Islet of Langerhans (tissue), 1 donor: ENCODE measurements around the gene TRAF2.

Source experiments
- FAIRE-seq: peaks from one replicate; lab custom pipeline; 2011; peaks lifted over from hg19 to GRCh38; lab: Jason Lieb, UNC

Gene TRAF2

DNA sequence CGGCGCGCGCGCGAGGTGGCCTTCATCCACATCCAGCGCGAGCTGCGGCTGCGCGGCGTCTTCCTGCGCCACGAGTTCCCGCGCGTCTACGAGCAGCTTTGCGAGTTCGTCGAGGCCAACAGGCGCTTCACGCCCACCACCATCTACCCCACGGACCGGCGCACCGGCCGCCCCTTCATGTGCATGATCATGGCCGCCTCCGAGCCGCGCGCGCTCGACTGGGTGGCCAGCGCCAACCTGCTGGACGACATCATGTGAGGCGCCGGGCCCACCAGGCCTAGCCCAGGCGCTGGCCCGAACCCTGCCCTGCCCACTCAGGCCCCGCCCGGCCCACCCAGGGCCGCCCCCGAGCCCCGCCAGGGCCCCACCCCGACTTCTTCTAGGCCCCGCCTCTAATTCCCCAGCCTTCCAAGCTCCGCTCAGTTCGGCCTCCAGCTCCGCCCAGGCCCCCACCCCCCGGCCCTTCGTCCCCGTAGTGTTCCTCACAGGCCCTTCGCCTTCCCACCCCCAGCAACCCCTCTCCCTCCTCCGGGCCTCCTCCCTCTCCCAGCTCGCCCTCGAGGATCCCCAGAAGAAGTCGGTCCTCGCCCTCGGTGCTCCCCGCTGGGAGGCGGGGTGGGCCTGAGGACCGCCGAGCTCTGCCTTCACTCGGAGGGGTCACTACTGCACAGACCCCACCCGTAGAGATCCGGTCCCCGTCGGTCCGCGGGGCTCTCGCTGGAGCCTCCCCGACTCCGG lies 39.1 kb upstream of the TRAF2 start:
- no peak for FAIRE-seq

- FAIRE-seq = no peak
Measured at GRCh38 chr9:136847826-136848392, 38.4 kb upstream of the TRAF2 start.

DNA sequence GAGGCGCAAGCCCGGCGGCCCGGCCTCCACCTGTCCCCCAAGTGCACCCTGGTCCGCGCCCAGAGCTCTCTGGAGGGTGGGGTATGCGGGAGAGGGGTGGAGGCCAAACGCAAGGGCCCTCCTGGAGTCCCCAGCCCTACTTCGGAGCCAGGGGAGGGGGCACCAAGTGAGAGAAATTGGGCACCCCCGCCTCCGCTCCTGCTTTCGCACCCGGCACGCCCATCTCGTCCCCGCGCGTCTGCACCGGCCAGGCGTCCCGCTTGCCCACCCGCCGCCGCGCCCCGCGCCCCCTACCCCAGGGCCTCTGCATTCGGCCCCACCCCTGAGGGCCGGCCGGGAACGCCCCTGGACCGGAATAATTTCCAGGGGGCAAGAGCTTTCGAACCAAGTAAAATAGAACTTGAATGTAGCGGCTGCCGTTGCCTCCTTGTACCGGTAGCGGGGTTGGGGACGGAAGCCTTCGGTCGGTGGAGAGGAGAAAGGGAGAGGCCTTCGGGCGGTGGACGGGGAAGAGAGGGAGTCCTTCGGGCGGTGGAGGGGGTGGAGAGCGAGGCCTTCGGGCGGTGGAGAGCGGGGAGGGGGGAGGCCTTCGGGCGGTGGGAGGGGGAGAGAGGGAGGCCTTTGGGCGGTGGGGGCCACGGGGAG lies 37.8 kb upstream of the TRAF2 start:
- FAIRE-seq = no peak

DNA sequence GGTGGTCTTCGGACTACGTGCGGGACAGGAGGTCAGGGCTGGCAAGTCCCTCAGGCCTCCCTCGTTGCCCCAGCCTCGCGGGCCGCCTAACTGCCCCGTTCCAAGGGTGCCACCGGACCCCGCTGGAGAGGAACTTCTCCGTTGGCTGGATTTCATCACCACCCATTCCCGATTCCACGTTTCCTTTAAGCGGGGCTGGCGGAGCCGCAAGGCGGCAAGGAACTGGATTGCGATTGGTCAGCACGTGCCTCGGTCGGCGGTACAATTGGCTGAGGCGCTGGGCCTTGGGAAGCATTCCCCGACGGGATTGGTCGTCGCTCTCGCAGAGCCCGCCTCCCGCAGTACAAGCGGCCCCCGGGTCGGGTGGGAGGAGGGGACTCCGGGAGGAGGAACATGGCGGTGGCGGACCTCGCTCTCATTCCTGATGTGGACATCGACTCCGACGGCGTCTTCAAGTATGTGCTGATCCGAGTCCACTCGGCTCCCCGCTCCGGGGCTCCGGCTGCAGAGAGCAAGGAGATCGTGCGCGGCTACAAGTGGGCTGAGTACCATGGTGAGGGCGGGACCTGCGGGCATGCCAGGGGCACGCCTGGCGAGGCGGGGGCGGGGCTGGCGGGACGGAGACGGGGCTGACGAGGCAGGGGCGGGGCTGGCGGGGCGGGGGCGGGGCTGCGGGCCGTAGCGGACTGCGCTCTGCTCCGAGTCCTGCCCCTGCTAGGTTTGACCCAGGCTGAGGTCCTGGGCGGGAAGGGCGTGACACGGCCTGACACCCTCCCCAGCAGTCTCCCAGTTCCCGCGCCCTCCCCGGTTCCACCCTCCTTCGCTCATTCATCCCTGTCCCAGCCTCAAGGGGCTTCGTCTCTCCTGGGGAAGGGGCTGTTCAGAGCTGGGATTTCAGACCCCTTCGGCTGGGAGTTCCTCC lies 37.0 kb upstream of the TRAF2 start, which contains the start of gene PHPT1:
PHPT1 (plus strand) TSS at position 372 of the 922 bp plus-strand sequence; CDS start at position 394, 22 bp downstream.
- peak; percentile 98 for FAIRE-seq

DNA sequence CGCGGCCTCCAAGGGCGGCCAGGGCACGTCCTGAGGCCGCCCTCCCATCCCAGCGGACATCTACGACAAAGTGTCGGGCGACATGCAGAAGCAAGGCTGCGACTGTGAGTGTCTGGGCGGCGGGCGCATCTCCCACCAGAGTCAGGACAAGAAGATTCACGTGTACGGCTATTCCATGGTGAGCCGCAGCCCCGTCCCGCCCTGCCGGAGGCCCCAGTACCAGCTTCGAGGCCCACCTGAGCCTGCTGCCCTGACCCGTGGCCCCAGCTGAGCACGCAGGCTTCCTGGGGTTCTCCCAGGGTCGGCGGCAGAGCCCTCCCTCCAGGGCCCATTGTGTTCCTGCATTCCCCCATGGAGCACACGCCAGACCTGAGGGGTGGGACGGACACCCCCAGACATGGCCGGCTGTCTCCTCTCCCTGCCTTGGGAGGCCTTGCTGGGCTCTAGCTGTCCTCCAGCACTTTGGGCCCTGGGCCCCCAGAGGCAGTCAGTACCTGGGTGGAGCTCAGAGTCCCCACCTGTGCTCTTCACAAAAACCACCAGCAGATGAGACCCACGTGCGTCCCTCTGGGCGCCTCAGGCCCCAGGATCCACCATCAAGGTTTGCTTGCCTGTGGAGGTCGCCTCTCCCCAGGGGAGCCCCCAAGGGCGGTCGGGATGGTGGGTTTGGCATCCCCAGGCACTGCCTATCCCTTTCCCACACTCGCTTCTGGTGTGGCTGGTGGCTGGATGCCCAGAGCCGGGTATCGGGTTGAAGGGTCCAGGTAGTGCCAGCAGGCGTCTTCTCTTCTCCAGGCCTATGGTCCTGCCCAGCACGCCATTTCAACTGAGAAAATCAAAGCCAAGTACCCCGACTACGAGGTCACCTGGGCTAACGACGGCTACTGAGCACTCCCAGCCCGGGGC lies 36.1 kb upstream of the TRAF2 start:
- no peak for FAIRE-seq

DNA sequence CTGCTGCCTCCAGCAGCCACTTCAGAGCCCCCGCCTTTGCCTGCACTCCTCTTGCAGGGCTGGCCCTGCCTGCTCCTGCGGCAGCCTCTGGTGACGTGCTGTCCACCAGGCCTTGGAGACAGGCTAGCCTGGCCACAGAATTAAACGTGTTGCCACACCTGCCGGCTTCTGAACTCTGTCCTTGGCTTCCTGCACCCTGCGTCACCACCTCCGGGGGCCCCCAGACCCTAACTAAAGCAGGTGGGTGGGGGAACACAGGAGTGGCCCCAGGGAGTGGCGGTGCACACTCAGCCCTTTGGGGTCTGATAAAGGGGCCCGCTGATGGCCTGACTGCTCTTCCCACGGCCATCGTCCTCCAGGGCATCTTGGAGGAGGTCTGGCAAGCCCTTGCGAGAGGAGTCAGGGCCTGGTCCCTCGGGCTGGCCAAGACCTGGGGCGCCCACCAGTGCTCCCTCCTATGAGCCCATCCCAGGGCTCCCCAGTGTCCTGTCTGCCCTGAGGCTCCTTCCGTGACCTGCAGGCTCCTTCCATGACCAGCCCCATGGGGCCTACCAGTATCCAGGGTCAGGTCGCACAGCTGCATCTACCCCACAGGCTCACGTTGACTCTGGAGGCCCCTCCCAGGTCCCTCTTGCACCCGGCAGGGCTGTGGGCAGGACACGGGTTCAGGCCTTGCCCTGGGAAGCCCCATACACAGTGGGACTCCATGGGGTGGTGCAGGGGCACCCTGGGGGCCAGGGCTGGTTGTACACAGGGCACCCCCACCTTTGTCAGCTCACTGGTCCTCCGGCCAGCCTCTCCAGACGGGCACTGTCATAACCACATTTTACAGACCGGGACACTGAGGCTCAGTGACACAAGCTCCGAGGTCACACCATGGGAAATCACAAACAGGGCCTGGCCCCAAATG lies 35.2 kb upstream of the TRAF2 start:
- no peak for FAIRE-seq

GRCh38 chr9:136851941-136852663 lies 34.2 kb upstream of the TRAF2 start, which contains the start of gene MAMDC4:
Gene MAMDC4, plus strand, starts transcription at chr9:136852346. Its CDS starts 71 bp downstream, at chr9:136852417.
- FAIRE-seq = no peak

DNA sequence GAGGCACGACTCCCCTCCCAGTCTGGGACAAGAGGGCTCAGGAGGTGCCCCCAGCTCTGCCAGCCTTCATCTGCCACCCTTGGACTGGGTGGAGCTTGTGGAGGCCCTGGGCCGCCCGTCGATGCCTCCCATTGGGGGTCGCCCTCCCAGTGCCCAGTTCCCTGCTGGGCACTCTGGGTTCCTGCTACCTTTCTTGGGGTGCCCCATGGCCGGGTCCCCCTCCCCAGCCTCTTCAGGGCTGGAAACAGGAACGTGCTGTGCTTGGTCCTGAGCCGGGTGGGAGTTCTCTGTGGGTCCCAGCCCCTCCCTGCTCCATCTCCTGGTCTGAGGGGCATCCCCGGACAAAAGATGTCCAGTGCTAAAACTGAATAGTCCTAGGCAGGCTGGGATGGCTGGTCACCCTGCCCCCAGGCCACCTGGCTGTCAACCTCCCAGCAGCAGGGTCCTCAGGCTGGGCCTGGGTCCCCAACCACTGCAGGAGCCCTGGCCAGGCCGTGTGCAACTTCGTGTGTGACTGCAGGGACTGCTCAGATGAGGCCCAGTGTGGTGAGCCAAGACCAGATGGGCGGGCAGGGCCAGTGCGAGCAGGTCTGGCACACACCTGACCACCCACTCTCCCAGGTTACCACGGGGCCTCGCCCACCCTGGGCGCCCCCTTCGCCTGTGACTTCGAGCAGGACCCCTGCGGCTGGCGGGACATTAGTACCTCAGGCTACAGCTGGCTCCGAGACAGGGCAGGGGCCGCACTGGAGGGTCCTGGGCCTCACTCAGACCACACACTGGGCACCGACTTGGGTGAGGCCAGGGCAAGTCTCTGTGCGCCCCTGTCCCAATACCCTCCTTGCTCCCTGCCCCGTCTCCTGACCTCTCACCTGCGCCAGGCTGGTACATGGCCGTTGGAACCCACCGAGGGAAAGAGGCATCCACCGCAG lies 33.4 kb upstream of the TRAF2 start:
- no peak for FAIRE-seq

DNA sequence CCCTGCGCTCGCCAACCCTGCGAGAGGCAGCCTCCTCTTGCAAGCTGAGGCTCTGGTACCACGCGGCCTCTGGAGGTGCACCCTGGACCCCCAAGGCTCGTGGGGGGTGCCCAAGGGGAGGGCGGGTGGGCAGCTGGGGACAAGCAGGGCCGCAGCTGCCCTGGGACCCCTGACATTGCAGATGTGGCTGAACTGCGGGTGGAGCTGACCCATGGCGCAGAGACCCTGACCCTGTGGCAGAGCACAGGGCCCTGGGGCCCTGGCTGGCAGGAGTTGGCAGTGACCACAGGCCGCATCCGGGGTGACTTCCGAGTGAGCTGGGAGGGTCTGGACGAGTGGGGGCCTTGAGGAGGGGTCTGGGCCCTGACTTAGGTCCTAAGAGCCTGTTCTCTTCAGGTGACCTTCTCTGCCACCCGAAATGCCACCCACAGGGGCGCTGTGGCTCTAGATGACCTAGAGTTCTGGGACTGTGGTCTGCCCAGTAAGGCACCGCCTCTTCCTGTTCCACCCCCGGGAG lies 32.7 kb upstream of the TRAF2 start:
- FAIRE-seq = no peak

DNA sequence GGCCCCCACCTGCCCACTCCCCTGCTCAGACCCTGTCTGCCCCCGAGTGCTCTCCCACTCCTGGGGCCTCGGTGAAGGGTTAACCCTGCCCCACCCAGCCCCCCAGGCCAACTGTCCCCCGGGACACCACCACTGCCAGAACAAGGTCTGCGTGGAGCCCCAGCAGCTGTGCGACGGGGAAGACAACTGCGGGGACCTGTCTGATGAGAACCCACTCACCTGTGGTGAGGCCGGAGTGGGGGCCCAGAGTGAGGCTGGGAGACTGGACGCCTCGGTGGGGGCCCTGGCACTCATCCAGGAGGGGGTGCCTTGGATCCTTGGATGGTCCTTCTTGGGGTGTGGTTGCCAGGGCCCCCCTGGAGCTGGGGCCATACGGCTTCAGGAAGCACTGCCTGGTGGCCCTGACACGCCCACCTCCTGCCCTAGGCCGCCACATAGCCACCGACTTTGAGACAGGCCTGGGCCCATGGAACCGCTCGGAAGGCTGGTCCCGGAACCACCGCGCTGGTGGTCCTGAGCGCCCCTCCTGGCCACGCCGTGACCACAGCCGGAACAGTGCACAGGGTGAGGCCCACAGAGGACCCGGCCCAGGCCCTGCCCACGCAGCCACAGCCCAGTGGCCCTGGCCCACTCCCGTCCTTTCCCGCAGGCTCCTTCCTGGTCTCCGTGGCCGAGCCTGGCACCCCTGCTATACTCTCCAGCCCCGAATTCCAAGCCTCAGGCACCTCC lies 32.0 kb upstream of the TRAF2 start:
- no peak for FAIRE-seq

- no peak for FAIRE-seq
Measured at GRCh38 chr9:136854842-136855460, 31.4 kb upstream of the TRAF2 start.

GRCh38 chr9:136855461-136856078 lies 30.7 kb upstream of the TRAF2 start:
- no peak for FAIRE-seq

GRCh38 chr9:136856079-136856476 lies 30.2 kb upstream of the TRAF2 start:
- FAIRE-seq = no peak

DNA sequence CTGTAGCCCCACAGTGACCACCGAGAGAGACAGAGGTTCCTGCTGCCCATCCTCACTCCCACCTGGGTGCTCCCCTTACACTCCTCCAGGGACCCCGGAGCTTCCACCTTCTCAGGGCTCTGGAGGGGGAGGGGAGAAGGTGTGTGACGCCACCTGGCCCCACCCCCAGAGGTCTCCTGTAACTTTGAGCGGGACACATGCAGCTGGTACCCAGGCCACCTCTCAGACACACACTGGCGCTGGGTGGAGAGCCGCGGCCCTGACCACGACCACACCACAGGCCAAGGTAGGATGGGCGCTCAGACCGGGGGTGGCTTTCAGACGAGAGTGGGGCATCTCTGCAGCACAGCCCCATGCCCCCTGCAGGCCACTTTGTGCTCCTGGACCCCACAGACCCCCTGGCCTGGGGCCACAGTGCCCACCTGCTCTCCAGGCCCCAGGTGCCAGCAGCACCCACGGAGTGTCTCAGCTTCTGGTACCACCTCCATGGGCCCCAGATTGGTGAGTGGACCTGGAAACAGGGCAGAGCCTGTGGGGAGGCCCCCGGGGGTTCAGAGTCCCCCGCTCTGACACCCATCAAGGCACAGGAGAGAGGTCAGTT lies 29.7 kb upstream of the TRAF2 start:
- FAIRE-seq = no peak

- FAIRE-seq = no peak
Measured at GRCh38 chr9:136857166-136857565, 29.1 kb upstream of the TRAF2 start.
